Neural progenitor cell (in vitro differentiated cells): ENCODE measurements around the gene KIAA0232. TPM values are rescaled to one million over a fixed set of nuclear protein-coding genes. Genes with fewer than 3 reads are reported as not detected.
A peak's percentile ranks its signal among the peaks of the same experiment; 100 is the strongest.

Source experiments
- DNase-seq: peaks from one replicate; pipeline ENCODE4 v3.0.0-alpha.2; 2016; ENCODE audit warnings: low spot score
- H2AFZ ChIP-seq: fragments of 200-600 bp; sonication (generic); replicated peaks from 2 replicates; pipeline ENCODE4 v1.6.1; 2016; ENCODE audit warnings: antibody characterized with exemption
- H3F3A ChIP-seq: fragments of 200-600 bp; sonication (generic); 2 replicates; pipeline ENCODE4 v1.6.1; 2016; ENCODE audit warnings: antibody characterized with exemption, low read depth
- H3K27ac ChIP-seq: fragments of 200-600 bp; sonication (generic); 2 replicates; pipeline ENCODE4 v1.5.1; 2016; ENCODE audit warnings: mild to moderate bottlenecking
- H3K27me3 ChIP-seq: fragments of 200-600 bp; sonication (generic); 2 replicates; pipeline ENCODE4 v1.6.1; 2016; ENCODE audit warnings: mild to moderate bottlenecking, moderate library complexity
- H3K36me3 ChIP-seq: fragments of 200-600 bp; sonication (generic); 2 replicates; pipeline ENCODE4 v1.5.1; 2016
- H3K4me1 ChIP-seq: fragments of 200-600 bp; sonication (generic); 2 replicates; pipeline ENCODE4 v1.6.1; 2016; ENCODE audit warnings: mixed run types
- H3K4me2 ChIP-seq: fragments of 200-600 bp; sonication (generic); 2 replicates; pipeline ENCODE4 v1.6.1; 2016
- H3K4me3 ChIP-seq: fragments of 200-600 bp; sonication (generic); 2 replicates; pipeline ENCODE4 v1.5.1; 2016
- H3K79me2 ChIP-seq: fragments of 200-600 bp; sonication (generic); 2 replicates; pipeline ENCODE4 v1.6.1; 2016; ENCODE audit warnings: low read depth
- H3K9ac ChIP-seq: fragments of 200-600 bp; sonication (generic); 2 replicates; pipeline ENCODE4 v1.6.1; 2016
- H3K9me3 ChIP-seq: fragments of 200-600 bp; sonication (generic); 2 replicates; pipeline ENCODE4 v1.5.1; 2016; ENCODE audit warnings: low read depth
- H4K20me1 ChIP-seq: fragments of 200-600 bp; sonication (generic); 2 replicates; pipeline ENCODE4 v1.6.1; 2016; ENCODE audit warnings: low read depth
- H3K27ac Mint-ChIP-seq: 3 replicates; pipeline ENCODE4 v1.8.0; 2021; ENCODE audit warnings: mixed read lengths
- H3K27me3 Mint-ChIP-seq: 2 replicates; pipeline ENCODE4 v1.8.0; 2022; ENCODE audit warnings: low read depth, mild to moderate bottlenecking, inconsistent platforms, moderate library complexity, mixed read lengths; ENCODE audit not compliant: insufficient read depth
- H3K36me3 Mint-ChIP-seq: 3 replicates; pipeline ENCODE4 v1.8.0; 2021; ENCODE audit warnings: mixed read lengths
- H3K4me1 Mint-ChIP-seq: 3 replicates; pipeline ENCODE4 v1.8.0; 2021; ENCODE audit warnings: mixed read lengths
- H3K4me3 Mint-ChIP-seq: 3 replicates; pipeline ENCODE4 v1.8.0; 2021; ENCODE audit warnings: mild to moderate bottlenecking, moderate library complexity, mixed read lengths
- H3K9me3 Mint-ChIP-seq: 3 replicates; pipeline ENCODE4 v1.8.0; 2020; ENCODE audit warnings: mixed read lengths
- EZH2 ChIP-seq: fragments of 200-600 bp; sonication (generic); IDR thresholded peaks from 2 replicates; pipeline ENCODE4 v1.6.1; 2017; ENCODE audit warnings: antibody characterized with exemption, mild to moderate bottlenecking, moderate library complexity
- EZH2phosphoT487 ChIP-seq: fragments of 200-600 bp; sonication (generic); IDR thresholded peaks from 2 replicates; pipeline ENCODE4 v1.6.1; 2017; ENCODE audit warnings: antibody characterized with exemption
- total RNA-seq: library from RNA; depleted of rRNA; stranded (reverse); fragments of >200 nt; gene quantifications from 2 replicates; pipeline ENCODE4 v1.2.3, GENCODE V29; 2015; ENCODE audit warnings: low replicate concordance
- TF ChIP-seq, protein P1 (sequence below): fragments of 200-600 bp; sonication (generic); IDR thresholded peaks from 2 replicates; pipeline ENCODE4 v1.5.1; 2017; ENCODE audit warnings: antibody characterized with exemption, mild to moderate bottlenecking

Gene KIAA0232
- total RNA-seq, 1 donor from 2014 or later = 42.9 TPM

DNA sequence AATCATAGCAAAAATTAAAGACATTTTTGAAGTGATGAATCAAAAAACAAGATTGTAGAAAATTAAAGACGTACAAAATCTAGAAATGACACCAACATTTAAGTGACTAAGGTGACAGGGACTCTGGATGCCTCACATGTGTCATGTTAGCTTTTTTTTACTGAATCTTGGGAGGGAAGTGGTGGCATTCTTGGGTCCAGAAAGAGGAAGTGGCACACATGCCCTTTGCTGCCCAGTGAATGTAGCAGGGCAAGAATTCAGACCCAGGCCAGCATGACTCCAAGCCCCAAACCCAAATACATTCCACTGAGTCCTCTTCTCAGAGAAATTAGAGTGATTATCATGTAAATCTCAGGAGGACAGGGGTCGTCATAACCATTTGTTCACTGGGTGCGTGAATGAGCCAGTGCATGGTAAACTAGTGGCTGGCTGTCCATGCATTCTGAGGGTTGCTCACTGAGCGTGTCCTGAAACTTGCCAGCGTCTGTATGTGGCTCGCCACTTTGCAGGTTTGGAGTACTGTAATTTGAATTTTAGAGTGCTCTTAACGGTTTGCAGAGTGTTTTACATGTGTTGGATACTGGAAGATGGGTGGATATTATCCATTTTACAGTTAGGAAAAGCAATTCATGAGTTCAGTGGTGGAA, 71.7 kb downstream of the KIAA0232 start:
- H2AFZ ChIP-seq = no peak overlapping the region
- H3K9me3 ChIP-seq = no peaks in the 10 kb centered on the region
- H3K79me2 ChIP-seq = peaks cover 42% of the 10 kb centered on the region
- DNase-seq = no peak
- no peaks in the 10 kb centered on the region for H3K27me3 ChIP-seq
- peaks cover 4% of the 10 kb centered on the region for H3F3A ChIP-seq
- Mint-ChIP-seq H3K27me3 (peaks cover 2% of the 10 kb centered on the region), H3K9me3 (peaks cover 6% of the 10 kb centered on the region), H3K27ac (no peak overlapping the region), H3K36me3 (peaks cover 43% of the 10 kb centered on the region), H3K4me3 (no peak overlapping the region), H3K4me1 (peaks cover 13% of the 10 kb centered on the region)
- H3K4me2 ChIP-seq = no peak overlapping the region
- peaks cover 8% of the 10 kb centered on the region for H4K20me1 ChIP-seq
- no peak overlapping the region for H3K4me3 ChIP-seq
- no peaks in the 10 kb centered on the region for H3K4me1 ChIP-seq
- H3K9ac ChIP-seq = no peak overlapping the region
- H3K36me3 ChIP-seq = no peaks in the 10 kb centered on the region
- TF ChIP-seq EZH2 = no peak
- no peak for TF ChIP-seq EZH2phosphoT487
- no peak overlapping the region for H3K27ac ChIP-seq

DNA sequence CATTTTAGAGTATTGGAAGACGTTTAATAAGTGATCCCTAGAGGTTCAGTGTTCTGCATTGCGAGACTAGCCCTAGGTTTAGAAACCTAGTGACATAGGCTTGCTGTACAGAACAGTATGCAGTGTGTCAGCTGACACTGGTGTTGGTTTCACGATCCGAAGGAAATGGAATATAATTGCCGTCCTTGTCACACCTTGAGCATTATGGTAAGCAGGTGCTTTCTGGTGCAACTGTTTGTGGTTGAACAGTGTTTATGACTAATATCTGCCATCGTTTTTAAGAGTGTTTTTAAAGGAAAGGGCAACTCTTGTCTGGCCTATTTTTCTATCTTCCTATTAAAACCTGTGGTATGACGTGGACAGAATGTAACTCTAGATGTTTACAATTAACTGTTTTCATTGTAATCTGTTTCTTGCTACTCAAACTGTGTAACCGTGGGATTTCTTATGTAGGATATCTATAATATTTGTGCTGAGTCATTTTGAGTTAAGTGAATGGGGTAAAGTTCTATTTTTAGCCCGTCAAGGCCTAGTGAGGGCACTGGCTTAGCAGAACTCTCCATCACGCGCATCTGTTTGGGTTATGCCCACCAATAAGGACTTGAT, 73.3 kb downstream of the KIAA0232 start:
- H3K4me3 Mint-ChIP-seq = no peak overlapping the region
- no peak overlapping the region for H3K4me2 ChIP-seq

DNA sequence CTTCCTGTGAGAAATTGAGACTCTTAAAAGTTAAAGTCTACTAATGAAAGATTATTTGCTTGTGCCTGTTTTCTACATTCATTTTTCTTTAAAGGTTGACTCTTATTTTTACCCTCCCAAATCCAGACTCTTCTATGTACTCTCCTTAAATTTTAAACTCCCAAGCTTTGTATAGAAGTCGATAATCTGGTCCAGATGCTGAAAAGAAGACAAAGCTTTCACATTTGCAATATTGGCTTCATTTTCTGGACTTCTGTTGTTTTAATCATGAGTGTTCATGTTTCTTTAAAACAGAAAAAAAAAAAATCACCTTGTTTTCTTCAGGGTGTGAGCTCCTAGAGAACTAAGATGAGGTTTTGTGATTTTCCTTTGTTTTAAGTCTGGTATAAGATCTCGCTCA, 73.9 kb downstream of the KIAA0232 start:
- H3K36me3 Mint-ChIP-seq = peaks cover 37% of the 10 kb centered on the region
- no peaks in the 10 kb centered on the region for H3K27me3 ChIP-seq

More for the DNA sequence above, 73.3 kb downstream of the KIAA0232 start:
- Histone ChIP-seq H4K20me1 (peaks cover 8% of the 10 kb centered on the region), H3K4me1 (no peaks in the 10 kb centered on the region), H3F3A (peaks cover 8% of the 10 kb centered on the region), H3K36me3 (peaks cover 5% of the 10 kb centered on the region), H3K27me3 (no peaks in the 10 kb centered on the region), H2AFZ (no peak overlapping the region), H3K79me2 (peaks cover 31% of the 10 kb centered on the region), H3K9ac (no peak overlapping the region), H3K9me3 (no peaks in the 10 kb centered on the region), H3K4me3 (no peak overlapping the region), H3K27ac (no peak overlapping the region)
- H3K4me1 Mint-ChIP-seq = peaks cover 13% of the 10 kb centered on the region
- H3K36me3 Mint-ChIP-seq = peaks cover 37% of the 10 kb centered on the region
- H3K27me3 Mint-ChIP-seq = peaks cover 2% of the 10 kb centered on the region
- H3K27ac Mint-ChIP-seq = peak overlapping the region; percentile 23
- peaks cover 6% of the 10 kb centered on the region for H3K9me3 Mint-ChIP-seq
- DNase-seq = no peak
- TF ChIP-seq, protein P1, sequence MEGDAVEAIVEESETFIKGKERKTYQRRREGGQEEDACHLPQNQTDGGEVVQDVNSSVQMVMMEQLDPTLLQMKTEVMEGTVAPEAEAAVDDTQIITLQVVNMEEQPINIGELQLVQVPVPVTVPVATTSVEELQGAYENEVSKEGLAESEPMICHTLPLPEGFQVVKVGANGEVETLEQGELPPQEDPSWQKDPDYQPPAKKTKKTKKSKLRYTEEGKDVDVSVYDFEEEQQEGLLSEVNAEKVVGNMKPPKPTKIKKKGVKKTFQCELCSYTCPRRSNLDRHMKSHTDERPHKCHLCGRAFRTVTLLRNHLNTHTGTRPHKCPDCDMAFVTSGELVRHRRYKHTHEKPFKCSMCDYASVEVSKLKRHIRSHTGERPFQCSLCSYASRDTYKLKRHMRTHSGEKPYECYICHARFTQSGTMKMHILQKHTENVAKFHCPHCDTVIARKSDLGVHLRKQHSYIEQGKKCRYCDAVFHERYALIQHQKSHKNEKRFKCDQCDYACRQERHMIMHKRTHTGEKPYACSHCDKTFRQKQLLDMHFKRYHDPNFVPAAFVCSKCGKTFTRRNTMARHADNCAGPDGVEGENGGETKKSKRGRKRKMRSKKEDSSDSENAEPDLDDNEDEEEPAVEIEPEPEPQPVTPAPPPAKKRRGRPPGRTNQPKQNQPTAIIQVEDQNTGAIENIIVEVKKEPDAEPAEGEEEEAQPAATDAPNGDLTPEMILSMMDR = no peak
- TF ChIP-seq EZH2phosphoT487 = no peak

More for the DNA sequence above, 73.9 kb downstream of the KIAA0232 start:
- peaks cover 8% of the 10 kb centered on the region for H3F3A ChIP-seq
- peaks cover 2% of the 10 kb centered on the region for H3K9me3 Mint-ChIP-seq
- no peak overlapping the region for H3K9ac ChIP-seq
- H3K4me3 ChIP-seq = no peak overlapping the region
- no peak overlapping the region for H3K4me3 Mint-ChIP-seq
- no peak for TF ChIP-seq EZH2
- no peak for TF ChIP-seq EZH2phosphoT487
- TF ChIP-seq, protein P1 = no peak
- peaks cover 31% of the 10 kb centered on the region for H3K79me2 ChIP-seq
- DNase-seq = no peak
- peaks cover 8% of the 10 kb centered on the region for H3K36me3 ChIP-seq
- H3K9me3 ChIP-seq = no peaks in the 10 kb centered on the region
- H4K20me1 ChIP-seq = peaks cover 8% of the 10 kb centered on the region
- H3K27ac ChIP-seq = no peak overlapping the region
- no peak overlapping the region for H2AFZ ChIP-seq
- H3K27me3 Mint-ChIP-seq = peaks cover 5% of the 10 kb centered on the region
- peaks cover 13% of the 10 kb centered on the region for H3K4me1 Mint-ChIP-seq
- H3K27ac Mint-ChIP-seq = peak overlapping the region; percentile 55
- no peak overlapping the region for H3K4me2 ChIP-seq
- H3K4me1 ChIP-seq = no peaks in the 10 kb centered on the region
